HL-60/S4 (cell line): ENCODE data around the gene SLC28A1.

ENCODE experiments used
- in situ Hi-C: fragments of 300-500 bp; cut with MboI; formaldehyde crosslinking; loops from 2 replicates; pipeline ENCODE4 v1.14.3; 2022; ENCODE audit warnings: low sequenced_read_pairs

Gene SLC28A1

DNA sequence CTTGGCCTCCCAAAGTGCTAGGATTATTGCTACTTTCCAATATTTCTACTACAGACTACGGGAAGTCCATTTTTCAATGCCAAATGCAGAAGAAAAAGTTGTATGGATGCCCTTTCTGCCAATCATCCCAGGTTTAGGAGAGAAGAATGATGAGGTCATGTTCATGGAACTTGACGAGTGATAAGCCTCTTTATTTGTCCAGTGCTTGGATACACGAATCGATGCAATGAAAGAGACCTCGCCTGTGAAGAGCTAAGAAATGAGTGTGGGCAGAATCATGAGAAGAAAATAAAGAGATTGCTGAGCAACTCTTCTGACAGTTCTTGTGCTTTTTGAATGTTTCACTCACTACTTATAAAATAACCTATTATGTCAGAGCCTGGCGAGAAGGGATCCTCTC lies 996 bp upstream of the SLC28A1 start:
- in situ Hi-C loops = no loop called here

DNA sequence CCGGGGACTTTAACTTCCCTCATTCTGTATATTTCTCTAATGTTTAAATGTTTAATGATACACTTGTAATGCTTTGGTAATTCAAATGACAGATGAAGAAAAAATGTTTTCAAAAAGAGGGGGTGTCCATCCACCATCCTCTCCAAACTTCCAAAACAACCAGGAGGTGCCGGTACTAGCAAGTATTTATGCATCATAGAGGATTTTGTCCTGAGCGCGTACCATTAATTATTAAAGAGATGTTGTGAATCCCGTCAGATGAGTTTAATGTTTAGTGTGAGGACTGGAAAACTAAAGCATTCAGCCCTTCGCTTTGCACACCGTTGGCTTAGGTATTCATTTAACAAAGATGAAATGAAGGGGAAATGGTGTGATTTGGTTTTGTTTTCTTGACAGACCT lies 1.3 kb downstream of the SLC28A1 start:
- in situ Hi-C loops = no loop called here

DNA sequence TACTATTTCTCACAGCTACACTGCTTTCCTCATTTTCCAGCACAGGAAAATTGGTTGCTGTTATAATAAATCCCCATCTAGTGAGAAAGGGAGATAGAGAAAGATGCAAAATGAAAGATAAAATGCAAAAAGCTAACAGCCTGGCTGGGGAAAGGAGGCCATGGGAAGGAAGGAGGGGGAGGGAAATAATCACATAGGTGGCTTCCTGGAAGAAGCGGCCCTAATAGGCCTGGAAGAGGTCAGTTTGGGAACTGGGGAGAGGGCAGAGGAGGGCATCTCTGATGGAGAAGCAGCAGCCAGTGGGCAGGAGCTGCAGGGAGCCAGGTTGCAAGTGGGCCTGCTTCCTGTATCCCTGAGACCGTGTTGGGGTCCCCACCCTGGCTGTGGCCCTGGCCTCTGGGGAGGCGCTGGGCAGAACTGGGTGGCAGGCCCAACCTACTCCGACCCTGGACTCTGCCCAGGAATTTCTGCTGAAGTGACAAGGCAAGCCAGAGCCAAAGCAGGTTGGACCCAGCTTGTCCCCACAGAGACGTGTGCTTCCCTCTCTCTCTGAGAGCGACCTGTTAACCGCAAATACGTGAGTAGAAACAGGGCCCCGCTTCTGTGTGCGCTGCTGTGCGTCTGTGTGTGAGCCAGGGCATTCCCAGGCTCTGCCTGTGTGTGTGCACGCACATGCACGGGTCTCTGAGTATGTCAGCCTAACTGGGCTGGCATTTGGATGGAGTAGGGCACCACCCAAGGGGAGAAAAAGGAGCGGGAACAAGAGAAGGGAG lies 1.9 kb downstream of the SLC28A1 start:
- in situ Hi-C loops = no loop called here

DNA sequence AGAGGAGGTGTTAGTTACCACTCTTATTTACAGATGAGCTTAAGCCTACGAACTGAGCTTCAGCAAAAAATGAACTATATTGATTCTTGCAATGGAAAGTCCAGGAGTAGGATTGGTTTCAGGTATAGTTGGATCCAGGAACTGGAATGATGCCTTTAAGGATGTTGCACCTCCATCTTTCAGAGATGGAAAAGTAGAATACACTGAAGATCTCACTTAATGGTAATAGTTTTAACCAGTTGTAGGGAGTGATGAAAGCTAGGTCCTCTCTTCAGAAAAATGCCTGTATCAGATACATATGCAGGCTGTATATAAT lies 2.5 kb downstream of the SLC28A1 start:
- in situ Hi-C loops = no loop called here

DNA sequence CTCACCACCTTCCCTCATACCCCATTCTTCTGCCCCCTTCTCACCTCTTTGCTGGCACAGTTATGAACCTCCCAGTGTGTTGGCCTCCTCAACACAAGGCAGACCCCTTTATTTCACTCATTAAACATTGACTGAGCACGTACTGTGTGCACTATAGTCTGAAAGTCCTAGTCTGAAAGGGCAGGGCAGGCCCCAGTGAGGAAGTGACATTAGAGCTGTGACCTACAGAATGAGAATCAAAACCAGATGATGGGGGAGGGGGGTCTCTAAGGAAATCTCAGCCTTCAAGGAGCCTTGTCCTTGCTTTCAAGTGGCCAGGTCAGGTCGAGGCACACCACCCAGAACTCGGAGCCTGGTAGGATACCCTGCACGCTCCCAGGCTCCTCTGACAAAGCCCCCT lies 3.5 kb downstream of the SLC28A1 start:
- in situ Hi-C loops = no loop called here

DNA sequence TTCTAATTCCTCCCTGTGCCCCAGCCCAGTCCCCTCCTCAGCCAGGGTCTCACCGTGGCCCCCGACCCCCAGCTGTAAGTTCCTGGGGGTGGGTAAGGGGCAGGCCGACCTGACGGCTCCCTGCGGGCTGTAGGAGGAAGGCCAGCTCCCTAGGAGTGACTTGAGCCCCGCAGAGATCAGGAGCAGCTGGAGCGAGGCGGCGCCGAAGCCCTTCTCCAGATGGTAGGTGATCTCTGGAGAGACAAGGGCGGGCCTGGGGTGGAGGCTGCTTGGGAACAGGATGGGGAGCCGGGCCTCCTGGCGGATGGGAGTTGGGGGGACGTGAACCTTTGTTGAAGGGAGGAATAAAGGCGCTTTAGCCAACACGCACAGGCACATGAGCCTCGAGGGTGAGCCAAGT lies 4.2 kb downstream of the SLC28A1 start:
- in situ Hi-C loops = no loop called here

DNA sequence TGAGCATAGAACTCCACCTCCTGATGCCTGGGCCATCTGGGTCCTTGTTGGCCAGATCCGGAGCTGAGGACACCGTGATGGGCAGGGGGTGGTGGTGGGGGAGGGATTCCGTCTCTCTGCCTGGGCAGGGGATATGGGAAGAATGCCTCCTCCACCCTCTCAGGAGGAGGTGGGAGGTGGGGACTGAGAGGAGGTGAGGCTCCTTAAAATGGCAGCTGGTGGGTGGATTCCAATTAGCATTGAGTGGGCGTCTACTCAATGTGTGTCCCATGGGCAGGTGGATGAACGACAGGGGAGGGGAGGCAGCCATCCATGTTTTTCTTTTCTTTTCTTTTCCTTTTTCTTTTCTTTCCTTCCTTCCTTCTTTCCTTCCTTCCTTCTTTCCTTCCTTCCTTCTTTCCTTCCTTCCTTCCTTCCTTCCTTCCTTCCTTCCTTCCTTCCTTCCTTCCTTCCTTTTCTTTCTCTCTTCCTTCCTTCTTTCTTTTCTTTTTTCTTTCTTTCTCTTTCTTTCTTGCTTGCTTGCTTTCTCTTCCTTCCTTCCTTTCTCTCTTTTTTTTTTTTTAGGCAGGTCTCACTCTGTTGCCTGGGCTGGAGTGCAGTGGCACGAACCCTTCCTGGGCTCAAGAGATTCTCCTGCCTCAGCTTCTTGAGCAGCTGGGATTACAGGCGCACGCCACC lies 5.0 kb downstream of the SLC28A1 start:
- in situ Hi-C loops = no loop called here

DNA sequence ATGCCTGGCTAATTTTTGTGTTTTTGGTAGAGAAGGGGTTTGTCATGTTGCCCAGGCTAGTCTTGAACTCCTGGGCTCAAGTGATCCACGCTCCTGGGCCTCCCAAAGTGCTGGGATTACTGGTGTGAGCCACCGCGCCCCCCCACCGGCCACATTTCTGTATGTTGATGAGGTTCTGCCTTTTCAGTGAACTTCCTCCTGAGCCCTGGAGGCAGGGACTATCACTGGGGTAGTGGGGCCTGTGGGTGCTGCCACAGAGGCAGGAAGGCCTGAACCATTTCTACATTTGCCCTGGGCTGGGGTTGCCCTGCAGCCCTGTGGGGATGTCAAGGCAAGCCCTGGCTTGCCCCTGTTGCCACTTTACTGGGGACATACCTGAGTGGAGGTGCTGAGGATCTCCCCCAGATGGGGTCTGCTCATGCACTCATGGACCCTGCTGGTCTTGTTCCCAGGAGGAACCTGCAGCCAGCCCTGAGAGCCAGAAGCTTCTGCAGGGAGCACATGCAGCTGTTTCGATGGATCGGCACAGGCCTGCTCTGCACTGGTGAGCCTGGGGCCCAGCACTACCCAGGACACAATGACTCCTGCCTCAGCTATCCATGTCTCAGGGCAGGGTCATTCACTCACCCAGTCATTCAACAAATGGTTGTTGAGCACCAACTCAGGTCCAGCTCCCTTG lies 5.7 kb downstream of the SLC28A1 start:
- in situ Hi-C loops = loop anchor here (10.0 kb wide), 1 partner anchor 65 kb away; no protein-coding TSS in a partner anchor

DNA sequence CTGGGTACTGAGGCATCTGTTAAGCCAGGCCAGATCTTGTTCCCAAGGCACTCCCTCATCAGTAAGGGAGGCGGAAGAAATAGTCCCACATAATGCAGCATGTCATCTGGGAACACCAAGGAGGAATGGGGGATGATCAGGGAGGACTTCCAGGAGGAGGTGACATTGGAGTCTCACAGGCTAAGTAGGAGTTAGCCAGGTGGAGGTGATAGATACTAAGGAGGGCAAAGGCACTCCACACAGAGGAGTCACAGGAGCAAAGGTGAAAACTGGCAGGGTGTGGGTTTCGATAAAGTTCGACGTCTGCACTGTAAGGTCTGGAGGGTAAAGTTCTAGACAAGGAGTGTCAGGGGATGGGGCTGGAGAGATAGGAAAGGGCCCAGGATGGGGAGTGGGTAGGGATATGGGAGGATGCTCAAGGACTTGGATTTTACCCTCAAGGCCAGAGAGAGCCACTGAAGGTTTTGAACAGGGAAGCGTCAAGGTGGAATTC lies 6.3 kb downstream of the SLC28A1 start:
- in situ Hi-C loops = loop anchor here (10.0 kb wide), 1 partner anchor 64 kb away; no protein-coding TSS in a partner anchor

DNA sequence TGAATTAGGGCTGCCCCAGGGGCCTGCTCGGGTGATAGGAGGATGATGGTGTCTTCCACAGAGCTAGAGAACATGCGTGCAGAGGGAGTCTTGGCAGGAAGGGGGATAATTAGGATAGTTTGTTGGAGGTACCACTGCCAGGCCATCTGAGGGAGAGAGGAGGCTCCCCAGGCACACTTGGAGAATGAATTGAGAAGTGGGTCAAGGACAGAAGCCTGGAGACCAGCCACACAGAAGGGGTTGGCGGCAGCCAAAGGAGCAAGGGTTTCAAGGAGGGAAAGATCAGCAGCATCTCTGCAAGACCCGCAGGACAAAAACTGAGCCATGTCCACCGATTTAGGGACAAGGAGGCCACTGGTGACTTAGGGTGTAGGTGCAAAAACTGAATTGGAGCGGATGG lies 6.9 kb downstream of the SLC28A1 start:
- in situ Hi-C loops = loop anchor here (10.0 kb wide), 1 partner anchor 63 kb away; no protein-coding TSS in a partner anchor

DNA sequence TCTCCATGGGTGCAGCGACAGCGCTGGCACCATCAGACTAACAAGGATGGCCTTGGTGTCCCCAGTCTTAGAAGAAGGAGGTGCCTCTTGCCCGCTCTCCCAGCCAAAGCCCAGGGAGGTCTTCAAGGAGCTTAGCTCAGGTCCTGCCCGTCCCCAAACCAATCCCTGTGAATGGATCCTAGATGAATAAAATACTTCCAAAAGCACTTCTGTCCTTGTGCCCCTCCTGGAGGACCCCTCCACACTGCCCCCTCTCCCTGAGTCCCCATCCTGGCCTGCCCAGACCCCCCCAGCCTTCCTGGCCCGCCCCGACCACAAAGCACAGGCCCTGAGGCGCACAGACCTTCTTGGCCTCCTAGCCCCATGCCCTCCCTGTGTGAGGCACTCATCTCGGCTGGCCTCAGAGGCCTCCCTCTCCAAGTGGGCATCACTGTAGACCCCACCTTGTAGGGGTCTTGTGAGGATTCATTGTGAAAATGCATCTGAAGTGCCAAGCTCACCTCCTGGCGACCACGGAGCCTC lies 8.4 kb downstream of the SLC28A1 start:
- in situ Hi-C loops = loop anchor here (10.0 kb wide), 1 partner anchor 62 kb away; no protein-coding TSS in a partner anchor

DNA sequence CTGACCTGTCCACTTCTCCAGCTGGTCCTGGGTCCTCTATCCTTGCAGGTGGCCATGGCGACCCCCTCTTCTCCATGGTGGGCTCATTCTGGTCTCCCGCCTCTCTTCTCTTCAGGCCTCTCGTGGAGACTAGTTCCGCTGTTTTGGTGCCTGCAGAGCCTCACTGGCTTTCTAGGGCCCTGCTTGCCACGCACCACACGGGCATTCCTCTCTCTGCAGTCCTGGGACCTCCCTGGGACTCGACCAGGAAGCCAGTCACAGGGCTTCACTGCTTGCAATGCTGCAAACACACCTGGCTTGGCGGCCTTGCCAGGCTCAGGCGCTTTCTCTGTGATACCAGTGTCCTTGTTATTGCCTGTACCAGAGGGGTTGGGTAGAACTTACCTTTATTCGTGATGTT lies 9.1 kb downstream of the SLC28A1 start:
- in situ Hi-C loops = loop anchor here (10.0 kb wide), 1 partner anchor 61 kb away; no protein-coding TSS in a partner anchor

DNA sequence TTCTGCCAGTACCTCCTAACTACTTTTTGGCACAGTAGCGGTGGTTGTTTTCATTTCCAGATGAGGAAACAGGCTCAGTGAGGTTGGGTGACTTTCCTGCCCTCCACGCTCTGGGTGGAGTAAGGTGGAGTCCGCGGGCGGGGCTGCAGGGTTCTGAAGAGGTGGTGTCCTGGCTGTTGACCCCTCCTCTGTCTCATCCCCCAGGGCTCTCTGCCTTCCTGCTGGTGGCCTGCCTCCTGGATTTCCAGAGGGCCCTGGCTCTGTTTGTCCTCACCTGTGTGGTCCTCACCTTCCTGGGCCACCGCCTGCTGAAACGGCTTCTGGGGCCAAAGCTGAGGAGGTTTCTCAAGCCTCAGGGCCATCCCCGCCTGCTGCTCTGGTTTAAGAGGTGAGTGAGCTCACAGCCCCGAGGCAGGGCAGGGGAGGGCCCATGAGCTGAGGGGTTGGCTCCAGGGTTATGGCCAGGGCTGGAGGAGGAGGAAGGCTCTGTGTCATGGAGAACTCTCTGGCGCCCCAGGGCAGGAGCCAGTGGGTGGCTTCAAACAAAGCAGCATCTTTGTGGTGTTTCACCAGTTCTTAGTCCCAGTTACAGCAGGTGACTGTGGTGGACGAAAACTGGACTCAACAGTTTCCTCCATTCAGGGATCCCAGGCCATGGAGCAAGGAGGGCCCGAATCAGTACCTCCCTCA lies 10.4 kb downstream of the SLC28A1 start:
- in situ Hi-C loops = loop anchor here (10.0 kb wide), 1 partner anchor 60 kb away; no protein-coding TSS in a partner anchor

DNA sequence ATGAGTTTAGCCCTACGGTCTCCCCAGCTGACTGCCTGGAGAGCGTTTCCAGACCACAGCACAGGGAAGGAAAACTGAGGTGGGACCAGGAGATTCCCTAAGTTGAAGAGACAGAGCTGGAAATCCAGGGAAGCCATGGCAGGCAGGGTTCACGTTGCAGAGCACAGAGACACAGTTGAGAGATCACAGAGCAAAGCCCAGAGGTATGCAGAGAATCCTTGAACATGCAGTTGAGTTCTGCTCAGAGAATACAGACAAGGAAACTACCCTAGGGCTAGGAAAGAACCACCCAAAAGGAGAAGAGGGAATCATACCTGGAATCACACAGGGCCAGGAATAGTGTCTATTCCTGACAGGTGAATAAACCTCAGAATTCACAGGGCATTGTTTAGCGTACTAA lies 14.3 kb downstream of the SLC28A1 start:
- in situ Hi-C loops = loop anchor here (10.0 kb wide), 1 partner anchor 56 kb away; no protein-coding TSS in a partner anchor

DNA sequence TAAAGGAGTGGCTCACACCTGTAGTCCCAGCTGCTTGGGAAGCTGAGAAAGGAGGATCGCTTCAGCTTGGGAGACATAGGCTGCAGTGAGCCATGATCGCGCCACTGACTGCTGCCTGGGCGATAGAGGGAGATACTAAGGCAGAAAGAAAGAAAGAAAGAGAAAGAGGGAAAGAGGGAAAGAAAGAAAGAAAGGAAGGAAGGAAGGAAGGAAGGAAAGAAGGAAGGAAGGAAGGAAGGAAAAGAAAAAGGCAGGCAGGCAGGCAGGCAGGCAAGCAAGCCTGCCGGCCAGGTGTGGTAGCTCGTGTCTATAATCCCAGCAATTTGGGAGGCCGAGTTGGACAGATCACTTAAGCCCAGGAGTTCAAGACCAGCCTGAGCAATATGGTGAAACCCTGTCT lies 15.3 kb downstream of the SLC28A1 start:
- in situ Hi-C loops = loop anchor here (10.0 kb wide), 1 partner anchor 55 kb away; no protein-coding TSS in a partner anchor

DNA sequence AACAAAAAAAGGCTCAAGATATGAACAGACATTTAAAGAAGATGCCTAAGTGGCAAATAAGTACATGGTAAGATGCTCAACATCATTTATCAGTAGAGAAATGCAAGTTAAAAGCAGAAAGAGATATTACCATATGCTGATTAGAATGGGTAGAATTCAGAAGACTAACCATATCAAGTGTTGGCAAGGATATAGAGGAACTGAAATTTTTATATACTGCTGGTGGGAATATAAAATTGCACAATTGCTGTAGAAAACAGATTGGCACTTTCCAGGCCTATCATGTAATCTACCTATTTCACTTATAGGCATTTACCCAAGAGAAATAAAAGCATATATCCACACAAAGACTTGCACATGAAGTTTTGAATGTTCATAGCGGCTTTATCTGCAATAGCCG lies 17.1 kb downstream of the SLC28A1 start:
- in situ Hi-C loops = no loop called here

DNA sequence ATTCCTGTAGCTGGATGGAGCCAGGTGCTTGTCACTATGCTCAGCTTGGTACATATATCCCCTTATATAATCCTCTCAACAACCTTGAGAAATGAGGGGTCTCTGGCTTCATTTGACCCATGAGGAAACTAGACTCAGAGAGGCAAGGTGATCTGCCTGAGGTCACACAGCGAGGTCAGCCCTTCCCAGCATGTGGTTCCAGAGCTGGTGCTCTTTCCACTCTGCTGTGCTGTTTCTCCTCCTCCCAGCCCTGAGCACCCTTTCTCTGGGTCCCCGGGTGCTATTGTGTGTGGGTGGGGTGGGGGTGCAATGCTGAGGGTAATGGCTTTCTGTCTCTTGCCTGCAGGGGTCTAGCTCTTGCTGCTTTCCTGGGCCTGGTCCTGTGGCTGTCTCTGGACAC lies 19.3 kb downstream of the SLC28A1 start:
- in situ Hi-C loops = no loop called here

DNA sequence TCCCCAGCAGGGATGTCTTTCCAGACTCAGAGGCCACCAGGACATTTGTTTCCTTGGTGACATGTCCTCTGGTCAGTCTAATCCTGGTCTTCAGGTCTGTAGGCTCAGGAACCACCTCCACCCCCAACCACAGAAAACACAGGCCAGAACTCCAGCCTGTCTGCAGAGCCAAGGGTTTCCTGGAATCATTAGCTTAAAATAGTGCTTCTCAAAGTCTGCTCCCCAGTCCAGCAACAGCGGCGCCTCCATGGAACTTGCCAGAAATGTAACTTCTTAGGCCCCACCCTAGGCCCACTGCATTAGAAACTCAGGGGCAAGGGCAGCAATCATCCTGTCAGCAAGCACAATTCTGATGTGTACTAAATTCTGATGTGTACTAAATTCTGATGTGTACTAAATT lies 20.0 kb downstream of the SLC28A1 start:
- in situ Hi-C loops = no loop called here

DNA sequence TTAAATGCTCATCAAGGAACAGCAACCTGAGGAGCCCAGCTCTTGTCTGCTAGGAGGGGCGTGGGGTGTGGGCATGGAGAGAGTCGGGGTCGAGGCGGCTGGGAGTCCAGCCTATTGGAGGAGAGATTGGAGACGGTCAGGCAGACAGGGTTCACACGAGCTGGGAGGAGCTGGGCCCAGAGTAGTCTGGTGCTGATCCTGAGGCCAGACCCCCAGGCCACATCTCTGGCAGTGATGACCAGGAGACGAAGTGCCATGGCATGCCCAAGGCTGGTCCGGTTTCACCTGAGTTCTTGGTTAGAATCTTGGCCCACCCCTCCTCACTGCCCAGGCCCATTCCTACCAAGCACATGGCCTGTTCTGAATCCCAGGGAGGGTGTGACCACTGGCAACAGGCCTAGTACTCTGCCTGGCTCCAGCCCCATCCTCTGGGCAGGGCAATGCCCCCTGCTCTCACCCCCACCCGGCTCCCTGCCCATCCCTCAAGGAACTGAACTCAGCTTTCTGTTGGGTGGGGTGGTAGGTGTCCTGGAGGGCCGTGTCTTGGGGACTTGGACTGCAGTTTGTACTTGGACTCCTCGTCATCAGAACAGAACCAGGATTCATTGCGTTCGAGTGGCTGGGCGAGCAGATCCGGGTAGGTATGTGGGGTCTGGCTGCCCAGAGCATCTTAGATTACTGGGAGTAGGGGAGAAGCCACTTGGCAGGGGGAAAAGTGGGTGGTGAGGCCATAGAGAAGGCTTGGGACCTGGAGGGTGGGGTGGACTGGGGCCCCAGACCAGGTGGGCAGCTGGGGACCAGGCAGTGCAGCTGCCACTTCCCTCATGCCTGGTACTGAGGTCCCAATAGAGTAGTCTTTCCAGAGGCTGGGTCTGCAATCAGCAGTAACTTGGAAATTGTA lies 20.8 kb downstream of the SLC28A1 start:
- in situ Hi-C loops = no loop called here

DNA sequence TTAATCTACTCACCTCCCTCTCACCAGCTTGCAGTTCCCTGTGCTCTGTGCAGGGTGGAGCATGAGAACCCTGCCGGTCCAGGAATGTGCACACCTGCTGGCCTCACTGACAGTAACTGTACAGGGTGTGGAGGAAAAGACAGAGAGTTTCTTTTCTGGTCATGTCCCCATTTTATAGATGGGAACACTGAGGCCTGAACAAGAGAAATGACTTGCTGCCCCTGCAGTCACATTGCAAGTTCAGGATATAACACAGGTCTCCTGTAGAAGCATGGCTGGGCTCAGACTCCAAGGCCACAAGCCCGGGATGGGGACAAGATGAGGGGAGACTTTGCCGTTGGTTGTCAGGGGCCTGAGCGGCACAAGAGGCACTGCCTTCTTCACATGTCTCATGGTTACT lies 23.3 kb downstream of the SLC28A1 start:
- in situ Hi-C loops = no loop called here
